Stimulated activated naive CD8-positive, alpha-beta T cell treated with anti-CD3 and anti-CD28 coated beads, Interleukin-15, Interleukin-2, amounts not matched to agents 100 U/mL and 50 U/mL, for 24 hours (primary cell): ENCODE measurements around the gene AIDA.
A peak's percentile ranks its signal among the peaks of the same experiment; 100 is the strongest.

Experiments
- ATAC-seq: fragments of 150-1000 bp; cut with Tn5 transposase; one replicate; pipeline ENCODE4 v1.10.0; 2021
- DNase-seq: peaks from one replicate; pipeline ENCODE4 v3.0.0; 2021

AIDA gene

DNA sequence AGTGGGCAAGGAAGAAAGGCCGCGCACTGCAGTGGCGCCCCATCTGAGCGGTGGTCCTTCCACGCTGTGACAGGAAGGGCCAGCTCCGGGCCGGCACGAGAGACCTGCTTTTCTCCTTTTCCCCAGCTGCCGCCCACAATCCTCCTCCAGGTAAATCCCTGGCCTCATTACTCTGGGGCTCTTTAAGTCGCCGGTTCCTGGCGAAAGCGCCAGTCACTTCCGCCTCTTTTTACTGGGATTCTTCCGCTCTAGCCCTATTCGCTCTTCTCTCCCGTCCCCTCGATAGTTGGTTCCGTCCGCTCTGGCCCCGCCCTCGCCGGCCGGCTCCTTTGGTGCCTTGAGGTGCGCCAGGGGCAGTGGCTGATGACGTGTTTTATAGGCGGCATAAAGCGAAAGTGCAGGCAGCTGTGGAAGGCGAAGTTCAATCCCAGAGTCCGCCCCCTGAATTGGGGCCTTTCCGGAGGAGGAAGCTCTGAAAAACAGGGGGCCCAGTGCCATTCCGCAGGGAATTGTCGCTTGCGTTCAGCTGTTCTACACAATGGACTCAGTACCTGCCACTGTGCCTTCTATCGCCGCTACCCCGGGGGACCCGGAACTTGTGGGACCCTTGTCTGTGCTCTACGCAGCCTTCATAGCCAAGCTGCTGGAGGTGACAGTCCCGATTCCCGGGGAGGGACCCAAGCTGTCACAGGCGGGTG lies 68.2 kb downstream of the AIDA start:
- DNase-seq: peak; percentile 97
- ATAC-seq: peak; percentile 98

DNA sequence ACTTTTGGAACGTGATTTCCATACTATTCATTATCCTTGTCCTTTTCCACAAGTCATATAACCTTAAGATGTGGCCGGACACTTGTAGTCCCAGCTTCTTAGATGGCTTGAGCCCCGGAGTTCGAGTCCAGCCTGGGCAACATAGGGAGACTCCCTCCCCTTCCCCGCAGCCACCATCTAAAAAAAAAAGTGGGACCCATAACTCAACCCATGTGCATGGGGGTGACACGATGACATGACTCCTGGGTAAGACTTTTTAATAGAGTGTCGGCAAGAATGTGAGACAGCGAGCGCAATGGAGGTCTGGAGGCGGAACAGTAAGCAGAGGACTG lies 68.7 kb downstream of the AIDA start:
- ATAC-seq: no peak

DNA sequence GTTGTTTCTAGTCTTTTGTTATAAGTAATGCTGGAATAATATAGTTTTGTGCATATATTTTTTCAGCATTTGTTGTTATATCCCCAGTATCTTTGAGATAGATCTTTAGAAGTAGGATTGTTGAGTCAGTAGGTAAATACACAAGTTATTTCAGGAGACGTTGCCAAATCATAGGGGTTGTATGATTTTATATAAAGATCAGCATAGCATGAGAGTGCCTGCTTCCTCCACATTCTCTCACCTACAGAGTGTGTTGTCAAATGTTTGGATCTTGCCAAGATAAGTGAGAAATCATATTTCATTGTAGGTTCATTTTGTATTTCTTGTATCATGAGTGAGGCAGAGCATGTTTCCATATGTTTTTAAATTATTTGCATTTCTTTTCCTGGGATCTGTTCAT lies 69.8 kb downstream of the AIDA start:
- no peak for DNase-seq
- no peak for ATAC-seq

More for the DNA sequence above, 68.7 kb downstream of the AIDA start:
- no peak for DNase-seq

DNA sequence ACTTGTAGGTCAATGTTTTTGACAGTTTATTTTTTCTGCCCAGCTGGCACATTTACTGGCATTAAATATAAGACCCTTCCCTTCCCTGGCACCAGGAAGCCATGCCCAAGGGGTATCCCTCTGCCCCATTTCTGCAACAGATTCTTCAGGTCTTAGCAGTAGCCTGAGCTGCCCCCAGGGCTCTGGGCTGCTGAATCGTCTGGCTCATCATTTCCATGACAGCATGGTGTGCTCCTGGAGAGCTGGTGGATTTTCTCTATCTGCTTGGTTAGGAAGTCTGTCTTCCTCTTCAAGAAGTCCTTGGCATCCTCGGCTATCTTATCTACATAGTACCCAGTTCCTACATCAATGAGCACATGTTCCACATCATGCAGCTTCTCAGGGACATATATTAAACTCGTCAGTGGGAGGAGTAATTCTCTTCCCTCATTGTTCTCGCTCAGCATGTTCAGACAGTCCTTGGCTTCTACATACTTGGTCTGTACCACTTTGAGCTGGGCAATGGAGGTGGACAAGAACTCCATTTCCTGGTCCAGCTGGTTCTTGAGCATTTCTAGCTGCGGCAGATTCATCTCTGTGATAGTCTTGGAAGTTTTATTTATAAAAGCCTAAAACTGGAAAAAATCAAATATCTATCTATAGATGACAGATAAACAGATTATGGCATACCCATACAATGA lies 70.9 kb downstream of the AIDA start:
- DNase-seq (no peak), ATAC-seq (no peak)

DNA sequence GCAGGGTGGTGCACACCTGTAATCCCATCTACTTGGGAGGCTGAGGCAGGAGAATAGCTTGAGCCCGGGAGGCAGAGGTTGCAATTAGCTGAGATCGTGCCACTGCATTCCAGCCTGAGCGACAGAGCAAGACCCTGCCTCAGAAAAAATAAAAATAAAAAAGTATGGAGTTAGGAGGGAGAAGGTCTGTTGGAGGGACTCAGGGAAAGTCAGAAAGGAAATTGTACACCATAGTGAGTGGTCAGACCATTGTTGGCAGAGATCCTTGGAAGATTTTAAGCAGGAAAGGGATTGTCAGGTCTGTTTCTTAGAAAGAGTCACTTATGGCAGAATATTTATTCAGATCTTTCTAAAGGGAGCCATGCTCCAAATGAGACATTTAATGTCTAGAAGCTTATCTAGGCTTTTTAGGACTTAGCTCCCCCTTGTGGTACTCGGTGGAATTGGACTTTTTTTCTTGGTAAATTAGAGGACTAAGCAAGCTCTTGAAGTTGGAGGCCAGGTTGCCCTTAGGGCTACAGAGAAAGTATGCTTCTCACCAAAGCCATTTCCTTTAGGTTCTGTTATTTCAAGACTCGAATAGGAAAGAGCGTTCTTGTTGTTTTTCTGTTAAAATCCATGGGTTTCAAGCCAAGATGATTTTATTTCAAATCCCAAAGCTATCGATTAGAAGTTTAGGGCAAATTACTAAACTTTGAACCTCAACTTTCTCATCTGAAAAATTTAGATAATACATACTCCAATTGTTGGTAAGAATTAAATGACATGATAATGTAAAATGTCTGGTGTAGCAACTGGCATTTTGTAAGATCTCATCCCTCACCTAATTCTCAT lies 77.9 kb downstream of the AIDA start:
- ATAC-seq (peak; percentile 80), DNase-seq (peak; percentile 66)

DNA sequence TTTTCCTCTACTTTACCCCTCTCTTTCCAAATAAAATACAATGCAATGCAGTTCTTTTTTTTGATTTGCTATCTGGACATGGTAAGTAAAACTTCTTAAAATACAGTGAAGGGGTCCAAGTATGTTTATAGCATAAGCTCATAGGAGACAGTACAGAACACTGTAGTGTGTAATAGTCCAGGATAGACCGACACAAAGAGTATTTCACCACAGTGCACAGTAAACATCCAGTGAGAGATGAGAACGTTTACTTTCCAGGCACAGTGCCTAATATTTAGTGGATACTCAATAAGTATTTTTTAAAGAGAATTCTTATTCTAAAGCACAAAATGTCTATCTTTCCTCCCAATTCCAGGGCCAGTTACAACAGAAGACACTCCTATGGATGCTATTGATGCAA lies 79.5 kb downstream of the AIDA start:
- ATAC-seq (no peak), DNase-seq (no peak)

DNA sequence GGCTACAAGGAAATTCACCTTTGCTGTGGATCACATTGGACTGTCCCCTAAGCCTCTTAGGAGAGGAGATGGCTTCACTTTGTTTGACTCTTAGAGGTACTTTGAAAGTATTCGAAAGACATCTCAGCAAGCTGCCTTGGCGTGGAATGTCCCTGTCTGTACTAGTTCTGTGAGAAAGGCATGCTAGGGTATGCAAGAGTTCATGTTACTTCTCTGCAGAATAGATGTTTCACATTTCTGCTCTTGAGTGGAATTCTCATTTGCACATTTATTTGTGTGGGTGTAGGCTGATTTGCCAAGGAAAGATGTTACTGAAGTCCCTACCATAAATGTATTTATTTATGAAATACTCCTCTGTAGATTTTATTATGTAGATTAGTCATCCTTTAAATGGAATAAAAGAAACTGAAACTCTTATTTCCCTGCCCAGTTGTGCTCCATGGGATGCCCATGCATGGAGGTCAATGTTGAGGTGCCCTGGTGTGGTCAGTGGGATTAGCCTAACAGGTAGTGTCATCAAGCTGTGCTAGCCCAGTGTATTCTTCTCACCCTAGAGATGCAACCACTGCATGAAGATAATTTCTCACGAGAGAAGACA lies 80.6 kb downstream of the AIDA start:
- DNase-seq: no peak

DNA sequence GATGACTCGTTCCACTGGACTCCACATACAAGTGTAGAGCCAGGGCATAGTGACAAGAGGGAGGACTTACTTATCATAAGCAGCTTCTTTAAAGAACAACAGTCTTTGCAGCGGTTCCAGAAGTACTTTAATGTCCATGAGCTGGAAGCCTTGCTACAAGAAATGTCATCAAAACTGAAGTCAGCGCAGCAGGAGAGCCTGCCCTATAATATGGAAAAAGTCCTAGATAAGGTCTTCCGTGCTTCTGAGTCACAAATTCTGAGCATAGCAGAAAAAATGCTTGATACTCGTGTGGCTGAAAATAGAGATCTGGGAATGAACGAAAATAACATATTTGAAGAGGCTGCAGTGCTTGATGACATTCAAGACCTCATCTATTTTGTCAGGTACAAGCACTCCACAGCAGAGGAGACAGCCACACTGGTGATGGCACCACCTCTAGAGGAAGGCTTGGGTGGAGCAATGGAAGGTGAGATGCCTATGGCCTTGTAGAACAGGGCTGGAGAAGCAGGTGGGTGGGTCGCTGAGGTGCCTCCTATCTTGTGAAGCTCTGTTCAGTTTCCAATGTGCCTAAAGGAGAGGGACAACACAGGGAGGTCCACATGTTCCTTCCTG lies 82.3 kb downstream of the AIDA start:
- DNase-seq (no peak), ATAC-seq (no peak)

More for the DNA sequence above, 80.6 kb downstream of the AIDA start:
- no peak for ATAC-seq

DNA sequence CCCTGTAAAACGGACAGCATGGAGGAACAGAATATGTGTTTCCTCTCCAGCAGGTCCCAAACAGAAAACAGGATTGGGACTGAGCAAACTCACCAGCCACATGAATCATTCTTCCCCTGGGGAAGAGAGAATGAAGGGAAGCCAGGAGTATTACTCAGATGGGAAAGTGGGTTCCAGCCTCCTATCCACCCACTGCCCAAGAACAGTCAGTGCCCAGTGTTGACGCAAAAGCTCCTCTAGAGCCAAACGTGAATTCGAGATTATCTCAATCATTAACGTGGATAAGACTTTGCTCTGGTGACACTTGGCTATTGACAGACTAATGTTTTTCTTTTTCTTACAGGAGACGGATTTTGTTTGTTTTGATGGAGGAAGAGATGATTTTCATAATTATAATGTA lies 85.1 kb downstream of the AIDA start:
- ATAC-seq (no peak), DNase-seq (no peak)

DNA sequence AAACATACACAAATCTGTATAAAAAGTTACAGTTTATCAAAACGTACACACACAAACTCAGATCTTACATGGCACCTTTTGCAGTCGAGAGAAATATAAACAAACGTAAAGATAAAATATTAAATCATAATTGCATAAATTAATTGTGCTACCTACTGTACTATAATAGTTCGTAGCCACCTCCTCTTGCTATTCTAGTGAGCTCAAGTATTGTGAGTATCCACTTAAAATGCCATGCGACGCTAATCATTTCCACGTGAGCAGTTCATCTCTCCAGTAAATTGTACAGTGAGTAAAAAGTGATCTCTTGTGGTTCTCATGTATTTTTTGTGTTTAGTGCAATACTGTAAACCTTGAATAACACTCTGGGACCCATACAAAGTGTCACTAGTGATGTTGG lies 88.1 kb downstream of the AIDA start:
- ATAC-seq: no peak
- no peak for DNase-seq

DNA sequence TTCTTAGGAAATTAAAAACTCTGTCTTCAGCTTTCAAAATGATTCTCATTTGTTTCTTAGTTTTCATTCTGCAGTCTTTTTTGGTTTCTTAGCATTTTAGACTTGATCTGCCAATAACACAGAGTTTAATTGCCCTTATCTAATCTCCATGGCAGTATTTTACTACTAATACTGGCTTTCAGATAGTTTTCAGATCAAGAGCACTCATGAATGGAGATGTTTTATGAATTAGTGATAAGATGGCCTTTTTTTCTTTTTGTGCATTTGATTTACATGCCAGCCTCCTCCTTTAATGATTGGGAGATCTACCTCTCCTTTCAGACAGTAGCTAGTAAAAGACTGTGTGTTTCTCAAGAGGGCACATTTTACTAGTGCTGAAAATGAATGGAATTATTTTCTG lies 88.8 kb downstream of the AIDA start:
- DNase-seq (no peak), ATAC-seq (no peak)

DNA sequence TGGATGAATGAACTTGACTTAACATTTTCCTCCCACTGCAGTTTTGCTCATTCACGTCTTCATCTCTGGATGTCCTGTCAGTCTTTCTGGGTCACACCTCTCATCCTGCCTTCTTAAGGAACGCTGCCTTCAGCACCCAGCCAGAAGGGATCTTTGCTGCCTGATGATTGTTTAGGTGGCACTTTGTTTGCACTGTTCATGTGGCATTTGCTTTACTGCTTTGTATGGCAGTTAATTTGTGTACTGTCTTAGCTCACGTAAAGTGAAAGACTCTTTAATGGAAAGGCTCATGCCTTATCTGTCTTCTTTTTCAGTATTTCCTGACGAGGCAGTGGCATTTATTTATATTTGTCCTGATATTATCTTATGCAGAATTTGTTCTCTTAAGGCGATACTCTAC lies 89.5 kb downstream of the AIDA start:
- no peak for DNase-seq
- no peak for ATAC-seq

DNA sequence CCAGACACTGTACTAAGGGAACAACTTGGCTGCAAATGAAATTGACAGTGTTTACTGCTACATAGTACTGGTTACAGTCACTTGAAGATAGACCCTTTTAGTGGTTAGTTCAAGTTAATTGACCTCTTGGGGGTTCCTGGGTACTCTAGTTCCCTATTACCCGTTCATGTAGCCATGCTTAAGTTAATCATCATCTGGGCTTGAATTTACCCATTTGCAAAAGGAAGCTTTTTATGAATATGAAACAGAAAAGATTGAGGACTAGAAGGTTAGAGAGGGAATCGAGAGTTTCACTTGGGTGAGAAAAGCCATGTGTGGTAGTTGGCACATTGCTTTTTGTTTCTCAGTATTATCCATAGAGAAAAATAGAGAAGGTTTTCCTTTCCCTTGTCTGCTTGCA lies 91.7 kb downstream of the AIDA start:
- DNase-seq (no peak), ATAC-seq (no peak)

DNA sequence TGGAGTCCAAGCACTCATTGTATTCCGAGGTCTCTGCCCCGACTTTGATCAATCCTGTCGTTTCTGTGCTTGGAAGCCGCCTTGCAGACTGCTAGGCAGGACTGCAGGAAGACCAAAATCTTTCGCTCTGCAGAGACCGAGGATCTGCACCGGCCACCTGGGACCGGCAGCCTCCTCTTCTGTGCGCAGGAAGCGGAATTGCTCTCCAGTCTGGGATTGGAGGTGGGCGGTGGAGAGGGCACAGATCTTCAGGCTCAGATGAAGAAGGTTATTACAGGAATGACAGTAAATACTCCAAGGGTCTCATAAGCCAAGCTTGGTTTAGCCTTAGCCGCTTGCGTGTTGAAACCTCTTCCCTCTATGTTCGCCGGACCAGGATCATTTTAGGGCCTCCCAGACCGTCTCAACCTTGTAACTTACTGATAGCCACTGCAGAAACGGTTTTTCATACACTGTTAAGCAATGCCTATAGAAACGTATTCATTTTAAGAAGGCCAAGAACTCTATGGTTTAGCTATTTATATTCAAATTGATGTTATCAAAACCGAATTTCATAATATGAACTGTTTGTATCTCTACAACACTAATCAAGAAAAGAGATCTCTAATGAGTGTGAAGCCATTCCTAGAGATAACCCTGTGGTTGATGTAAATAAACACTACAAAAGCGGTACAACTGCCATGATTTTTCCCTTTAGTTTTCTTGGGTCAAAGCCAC lies 93.3 kb downstream of the AIDA start:
- DNase-seq: peak; percentile 10
- ATAC-seq: no peak
